Activated CD8-positive, alpha-beta memory T cell treated with anti-CD3 and anti-CD28 coated beads, Interleukin-2, amount 50 U/mL, for 24 hours (primary cell): ENCODE measurements around the gene RGS17.
"Not testable (repeated sequence)": the region's sequence is repeated elsewhere in the genome, so short reads cannot be mapped to it uniquely, and the experiment has no call there.

Experiments used
- DNase-seq: peaks from one replicate; pipeline ENCODE4 v3.0.0-alpha.2; 2020; ENCODE audit errors: extremely low read depth

The RGS17 gene

GRCh38 chr6:152985300-152985699 lies 145.8 kb downstream of the RGS17 start:
- DNase-seq: not testable (repeated sequence)

GRCh38 chr6:152984513-152984872 lies 146.6 kb downstream of the RGS17 start:
- no peak for DNase-seq

- DNase-seq: peak; percentile 90
Observed at GRCh38 chr6:152983637-152984512, 147.2 kb downstream of the RGS17 start.

GRCh38 chr6:152982904-152983636 lies 148.0 kb downstream of the RGS17 start, which contains the start of gene FBXO5:
TSS of gene FBXO5 (minus strand) at chr6:152983041. CDS start at chr6:152982959, 82 bp downstream.
- peak; percentile 90 for DNase-seq

GRCh38 chr6:152981989-152982903 lies 148.8 kb downstream of the RGS17 start:
- no peak for DNase-seq

GRCh38 chr6:152981219-152981618 lies 149.9 kb downstream of the RGS17 start:
- DNase-seq: no peak

- no peak for DNase-seq
Observed at GRCh38 chr6:152980656-152981055, 150.4 kb downstream of the RGS17 start.

GRCh38 chr6:152979116-152979515 lies 152.0 kb downstream of the RGS17 start:
- DNase-seq: no peak

- no peak for DNase-seq
Observed at GRCh38 chr6:152978058-152978457, 153.0 kb downstream of the RGS17 start.

GRCh38 chr6:152977556-152977955 lies 153.5 kb downstream of the RGS17 start:
- no peak for DNase-seq

GRCh38 chr6:152976749-152977148 lies 154.3 kb downstream of the RGS17 start:
- DNase-seq: no peak

- DNase-seq: no peak
Observed at GRCh38 chr6:152975204-152975915, 155.7 kb downstream of the RGS17 start.

GRCh38 chr6:152973916-152974315 lies 157.2 kb downstream of the RGS17 start:
- no peak for DNase-seq

GRCh38 chr6:152969688-152970418 lies 161.2 kb downstream of the RGS17 start:
- no peak for DNase-seq

- DNase-seq: not testable (repeated sequence)
Observed at GRCh38 chr6:152966168-152966894, 164.8 kb downstream of the RGS17 start.

GRCh38 chr6:152959333-152959732 lies 171.7 kb downstream of the RGS17 start:
- DNase-seq: no peak

- DNase-seq: no peak
Observed at GRCh38 chr6:152957796-152958195, 173.3 kb downstream of the RGS17 start.
